GM18520 (cell line): ENCODE data around the gene SYNE4.
"Not testable (repeated sequence)": the region's sequence is repeated elsewhere in the genome, so short reads cannot be mapped to it uniquely, and the experiment has no call there.

Source experiments
- ATAC-seq: cut with Tn5 transposase; IDR thresholded peaks from one replicate; pipeline ENCODE4 v1.9.1; 2021; ENCODE audit not compliant: unreplicated experiment

The SYNE4 gene

GRCh38 chr19:35990771-35991730 is 17.6 kb downstream of the SYNE4 start:
- no peak for ATAC-seq

- no peak for ATAC-seq
These were observed 18.5 kb downstream of the SYNE4 start for GRCh38 chr19:35990156-35990555.

- no peak for ATAC-seq
These were observed 19.8 kb downstream of the SYNE4 start for GRCh38 chr19:35988824-35989223.

- ATAC-seq: no peak
These were observed 21.1 kb downstream of the SYNE4 start for GRCh38 chr19:35987571-35987896.

GRCh38 chr19:35986664-35987570 is 21.7 kb downstream of the SYNE4 start:
- no peak for ATAC-seq

- ATAC-seq: no peak
These were observed 22.5 kb downstream of the SYNE4 start for GRCh38 chr19:35986111-35986510.

GRCh38 chr19:35983177-35983576 is 25.4 kb downstream of the SYNE4 start:
- no peak for ATAC-seq

- ATAC-seq: not testable (repeated sequence)
These were observed 27.6 kb downstream of the SYNE4 start for GRCh38 chr19:35980997-35981396.

- no peak for ATAC-seq
These were observed 29.7 kb downstream of the SYNE4 start for GRCh38 chr19:35978832-35979365.

- ATAC-seq: no peak
These were observed 30.3 kb downstream of the SYNE4 start for GRCh38 chr19:35978271-35978670.

GRCh38 chr19:35977446-35978222 is 31.0 kb downstream of the SYNE4 start:
- no peak for ATAC-seq

- no peak for ATAC-seq
These were observed 32.9 kb downstream of the SYNE4 start for GRCh38 chr19:35975608-35976214.

GRCh38 chr19:35973487-35973886 is 35.1 kb downstream of the SYNE4 start:
- no peak for ATAC-seq

- ATAC-seq: no peak
These were observed 41.8 kb downstream of the SYNE4 start for GRCh38 chr19:35966771-35967170.

- ATAC-seq: no peak
These were observed 45.1 kb downstream of the SYNE4 start for GRCh38 chr19:35963514-35963913.

- ATAC-seq: no peak
These were observed 48.1 kb downstream of the SYNE4 start for GRCh38 chr19:35960432-35960972.

- no peak for ATAC-seq
These were observed 48.7 kb downstream of the SYNE4 start for GRCh38 chr19:35959968-35960320.

GRCh38 chr19:35959040-35959967 is 49.3 kb downstream of the SYNE4 start:
- ATAC-seq: no peak

- ATAC-seq: no peak
These were observed 50.0 kb downstream of the SYNE4 start for GRCh38 chr19:35958660-35959039.
